GM12864 (cell line): Measurements from ENCODE around the gene CGB8.

ENCODE experiments used
- DNase-seq: peaks from one replicate; pipeline ENCODE4 v3.0.0-alpha.2; 2011; ENCODE audit warnings: low read depth
- H3K4me3 ChIP-seq: 2 replicates; pipeline ENCODE4 v1.5.1; 2011; ENCODE audit warnings: mild to moderate bottlenecking, low read depth, low read length, control low read depth
- TF ChIP-seq, protein P1 (sequence below): IDR thresholded peaks from 2 replicates; pipeline ENCODE4 v1.5.1; 2011; ENCODE audit warnings: low read depth, mild to moderate bottlenecking, moderate library complexity, low read length, control low read depth, inconsistent platforms; ENCODE audit errors: missing control alignments

CGB8 gene

DNA sequence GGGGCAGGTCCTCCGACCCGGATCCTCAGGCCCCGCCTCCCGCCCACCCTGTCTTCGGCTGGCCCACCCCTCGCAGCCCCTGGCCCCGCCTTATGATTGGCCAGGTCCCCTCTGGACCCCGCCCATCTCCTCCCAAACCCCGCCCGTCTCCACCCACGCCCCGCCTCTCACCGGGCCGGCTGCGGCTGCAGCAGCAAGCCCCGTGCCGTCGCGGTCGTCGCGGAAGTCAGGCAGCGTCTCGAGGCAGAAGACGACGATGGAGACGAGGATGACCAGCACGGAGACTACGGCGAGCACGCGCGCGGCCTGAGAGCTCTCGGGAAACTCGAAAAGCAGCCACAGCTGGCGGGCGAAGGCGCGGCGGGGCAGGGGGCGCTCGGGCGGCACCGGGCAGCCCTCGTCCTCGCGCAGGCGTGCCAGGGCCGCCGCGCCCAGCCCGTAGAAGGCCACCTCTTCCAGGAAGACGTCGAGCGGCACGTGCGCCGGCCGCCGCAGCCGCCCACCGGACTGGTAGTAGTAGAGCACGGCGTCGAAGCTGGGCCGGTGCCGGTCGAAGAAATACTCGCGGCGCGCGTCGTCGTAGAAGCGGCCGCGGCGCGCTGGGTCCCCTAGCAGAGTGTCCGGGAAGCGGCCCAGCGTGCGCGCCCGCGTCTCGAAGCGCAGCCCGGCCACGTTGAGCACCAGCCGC lies 23.1 kb upstream of the CGB8 start:
- TF ChIP-seq, protein P1, sequence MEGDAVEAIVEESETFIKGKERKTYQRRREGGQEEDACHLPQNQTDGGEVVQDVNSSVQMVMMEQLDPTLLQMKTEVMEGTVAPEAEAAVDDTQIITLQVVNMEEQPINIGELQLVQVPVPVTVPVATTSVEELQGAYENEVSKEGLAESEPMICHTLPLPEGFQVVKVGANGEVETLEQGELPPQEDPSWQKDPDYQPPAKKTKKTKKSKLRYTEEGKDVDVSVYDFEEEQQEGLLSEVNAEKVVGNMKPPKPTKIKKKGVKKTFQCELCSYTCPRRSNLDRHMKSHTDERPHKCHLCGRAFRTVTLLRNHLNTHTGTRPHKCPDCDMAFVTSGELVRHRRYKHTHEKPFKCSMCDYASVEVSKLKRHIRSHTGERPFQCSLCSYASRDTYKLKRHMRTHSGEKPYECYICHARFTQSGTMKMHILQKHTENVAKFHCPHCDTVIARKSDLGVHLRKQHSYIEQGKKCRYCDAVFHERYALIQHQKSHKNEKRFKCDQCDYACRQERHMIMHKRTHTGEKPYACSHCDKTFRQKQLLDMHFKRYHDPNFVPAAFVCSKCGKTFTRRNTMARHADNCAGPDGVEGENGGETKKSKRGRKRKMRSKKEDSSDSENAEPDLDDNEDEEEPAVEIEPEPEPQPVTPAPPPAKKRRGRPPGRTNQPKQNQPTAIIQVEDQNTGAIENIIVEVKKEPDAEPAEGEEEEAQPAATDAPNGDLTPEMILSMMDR, result no peak
- no peak for DNase-seq

DNA sequence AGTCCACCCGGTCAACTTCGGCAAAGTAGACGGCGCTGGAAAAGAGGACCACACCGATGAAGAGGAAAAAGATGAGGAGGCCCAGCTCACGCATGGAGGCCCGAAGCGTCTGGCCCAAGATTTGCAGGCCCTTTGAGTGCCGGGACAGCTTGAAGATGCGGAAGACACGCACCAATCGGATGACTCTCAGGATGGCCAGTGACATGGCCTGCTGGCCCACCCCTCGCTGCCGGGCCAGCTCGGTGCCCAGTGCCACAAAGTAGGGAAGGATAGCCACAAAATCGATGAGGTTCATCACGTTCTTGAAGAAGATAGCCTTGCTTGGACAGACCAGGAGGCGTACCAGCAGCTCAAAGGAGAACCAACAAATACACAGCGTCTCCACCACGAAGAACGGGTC lies 21.5 kb upstream of the CGB8 start:
- no peak overlapping the region for H3K4me3 ChIP-seq
- DNase-seq, result no peak
- TF ChIP-seq, protein P1, result no peak

More for the DNA sequence above, 23.1 kb upstream of the CGB8 start:
- H3K4me3 ChIP-seq, result no peak overlapping the region

DNA sequence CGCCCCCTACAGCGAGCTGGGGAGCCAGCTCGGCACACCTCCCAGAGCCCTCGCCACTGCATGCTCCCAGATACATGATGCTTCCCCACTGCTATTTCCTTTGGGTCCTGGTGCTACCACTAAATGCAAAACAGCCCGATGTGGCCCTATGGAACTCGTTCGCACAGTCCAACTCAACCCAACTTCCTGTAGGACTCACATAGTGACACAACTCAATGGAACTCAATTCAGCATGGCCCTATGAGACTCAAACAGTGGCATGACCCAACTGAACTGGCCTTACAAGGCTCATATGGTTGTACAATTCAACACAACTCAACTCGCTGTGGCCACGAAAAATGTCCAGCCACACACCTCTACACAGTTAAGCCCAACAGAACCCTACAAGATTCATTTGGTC lies 20.1 kb upstream of the CGB8 start:
- no peak for DNase-seq
- TF ChIP-seq, protein P1, result no peak
- H3K4me3 ChIP-seq, result no peak overlapping the region

DNA sequence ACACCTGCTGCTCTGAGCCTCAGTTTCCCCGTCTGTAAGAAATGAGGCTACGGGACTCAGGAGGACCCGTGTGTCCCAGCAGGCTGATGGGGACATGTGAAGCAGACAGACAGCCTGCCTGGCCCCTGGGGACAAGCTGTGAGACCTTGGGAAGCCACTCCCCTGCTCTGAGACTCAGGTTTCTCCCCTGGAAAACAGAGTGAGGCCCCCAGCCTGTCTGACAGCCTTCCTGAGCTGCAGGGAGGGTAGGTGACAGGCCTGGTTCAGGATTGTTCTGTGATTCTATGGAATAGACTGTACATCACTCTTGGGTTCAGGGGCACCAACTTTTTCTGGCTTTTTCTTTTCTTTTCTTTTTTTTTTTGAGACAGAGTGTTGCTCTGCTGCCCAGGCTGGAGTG lies 18.6 kb upstream of the CGB8 start:
- no peak for DNase-seq
- no peak overlapping the region for H3K4me3 ChIP-seq
- TF ChIP-seq, protein P1, result no peak

DNA sequence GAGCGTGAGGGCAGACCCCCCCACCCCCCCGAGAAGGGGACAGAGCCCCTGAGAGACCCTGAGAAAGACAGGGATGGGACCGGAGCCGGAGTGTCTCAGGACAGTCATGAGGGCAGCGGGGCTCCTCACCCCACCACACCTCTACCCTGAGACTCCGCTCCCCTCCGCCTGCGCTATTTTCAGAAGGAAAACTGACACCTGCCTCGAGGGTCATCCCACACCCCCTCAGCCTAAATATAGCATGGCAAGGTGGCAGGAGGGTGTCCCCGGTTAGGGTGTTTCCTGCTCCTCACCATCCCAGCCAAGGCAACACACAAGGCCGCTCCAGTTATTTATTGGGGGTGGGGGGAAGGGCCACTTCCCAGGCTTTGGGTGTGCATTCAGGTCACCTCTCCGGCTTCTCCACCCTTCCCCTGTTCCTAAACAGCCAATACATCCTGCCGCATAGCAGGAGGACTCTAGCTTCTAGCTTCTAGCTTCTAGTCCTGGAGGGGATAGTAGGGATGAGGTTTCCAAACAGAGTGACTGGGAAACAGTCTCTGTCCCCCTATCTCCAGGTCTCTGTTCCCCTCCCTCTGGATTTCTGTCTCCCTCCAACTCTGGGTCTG lies 17.1 kb upstream of the CGB8 start:
- DNase-seq, result no peak
- H3K4me3 ChIP-seq, result no peak overlapping the region
- TF ChIP-seq, protein P1, result no peak

DNA sequence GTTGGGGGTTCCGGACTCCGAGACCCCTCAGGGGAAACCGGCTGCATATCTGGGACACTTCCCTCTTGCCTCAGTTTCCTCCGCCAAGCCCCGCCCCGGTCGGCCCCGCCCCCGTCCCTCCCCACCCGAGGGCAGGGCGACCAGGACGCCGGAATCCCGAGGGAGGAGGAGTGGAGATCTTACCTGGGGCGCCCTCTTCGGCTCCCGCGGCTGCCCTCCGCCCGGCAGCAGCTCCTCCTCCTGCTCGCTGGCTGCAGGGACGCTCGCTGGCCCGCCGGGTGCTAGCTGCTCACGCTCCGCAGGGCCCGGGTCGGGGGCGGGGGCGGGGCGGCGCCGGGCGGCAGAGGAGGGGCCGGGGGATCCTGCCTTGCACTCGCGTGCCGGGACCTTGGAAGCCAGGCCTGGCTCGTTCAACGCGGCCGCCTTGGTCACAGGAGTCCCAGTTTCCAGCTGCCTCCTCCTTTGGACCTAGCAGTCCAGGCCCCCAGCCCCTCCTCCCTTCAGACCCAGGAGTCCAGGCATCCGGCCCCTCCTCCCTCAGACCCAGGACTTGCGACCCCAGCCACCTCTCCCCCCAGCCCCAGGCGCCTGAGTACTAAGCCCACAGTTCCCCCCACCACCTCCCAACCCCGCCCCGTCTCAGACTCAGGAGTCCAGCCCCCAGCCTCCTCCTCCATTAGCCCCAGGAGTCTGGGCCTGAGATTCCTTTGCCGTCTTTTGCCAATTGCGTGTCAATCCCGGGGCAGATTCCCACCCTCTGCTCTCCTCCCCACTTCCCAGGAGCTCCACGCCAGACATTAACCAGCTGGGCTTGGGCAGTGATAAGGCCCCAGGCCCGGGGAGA lies 16.1 kb upstream of the CGB8 start, which contains the start of gene NTF4:
NTF4 (minus strand) TSS at position 51 of the 844 bp plus-strand sequence. CDS start 2,821 bp downstream, outside the sequence.
- TF ChIP-seq, protein P1, result no peak
- no peak for DNase-seq

More for the DNA sequence above, 16.1 kb upstream of the CGB8 start, which contains the start of gene NTF4:
- H3K4me3 ChIP-seq, result no peak within 1 kb of the TSS
